Measurements from ENCODE around the gene RERE.

GRCh38 chr1:8555582-8555981 is 261.9 kb downstream of the RERE start:
- TF ChIP-seq CTCF (IDR thresholded peaks at IDR 0.05) (no peak), POLR2A (IDR thresholded peaks at IDR 0.05) (no peak)

Measured in uterus (tissue), 2 donors.